ENCODE results near the gene RTL1.

The RTL1 gene

DNA sequence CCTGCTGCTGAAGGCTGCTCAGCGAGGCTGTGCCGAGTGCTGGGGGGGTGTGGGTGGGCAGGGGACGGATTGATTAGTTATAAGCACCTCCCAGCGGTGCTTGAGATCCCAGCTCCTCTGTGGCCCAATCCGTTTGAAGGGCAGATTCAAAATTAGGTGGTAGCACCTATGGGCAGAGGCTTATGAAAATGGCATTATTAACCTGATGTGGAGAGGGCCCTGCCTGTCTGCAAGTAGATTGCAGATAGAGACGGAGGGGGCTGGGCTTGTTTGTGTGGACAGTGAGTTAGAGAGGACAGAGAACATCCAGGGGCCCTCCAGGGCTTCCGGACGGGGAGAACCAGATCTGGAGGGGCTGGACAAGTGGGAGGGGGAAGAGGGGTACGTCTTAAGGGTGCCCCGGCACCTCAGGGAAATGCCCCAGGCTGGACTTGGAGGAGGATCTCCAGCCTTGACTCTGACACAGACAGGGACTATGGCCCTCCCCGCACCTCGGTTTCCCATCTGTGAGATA lies at the start of gene RTL1:
Gene RTL1, minus strand, starts transcription at position 51 of the 514 bp plus-strand sequence. CDS start 18,934 bp downstream, outside the sequence.
- H3K4me2 ChIP-seq = no peak within 1 kb of the TSS
- no peaks in the 10 kb centered on the region for H3K36me3 ChIP-seq
- no peak within 1 kb of the TSS for H3K4me3 ChIP-seq
- peaks cover 7% of the 10 kb centered on the region; the same call in 1 of the 2 replicates for H3K9me3 ChIP-seq
- no peak within 1 kb of the TSS for H3K27ac ChIP-seq
- peaks cover 23% of the 10 kb centered on the region for H3K27me3 ChIP-seq
- no peak for TF ChIP-seq Cebpa-rat (IDR thresholded peaks at IDR 0.05)
- no peak within 1 kb of the TSS for H3K9ac ChIP-seq
- H4K20me1 ChIP-seq = no peaks in the 10 kb centered on the region
- peaks cover 25% of the 10 kb centered on the region for H3K4me1 ChIP-seq

DNA sequence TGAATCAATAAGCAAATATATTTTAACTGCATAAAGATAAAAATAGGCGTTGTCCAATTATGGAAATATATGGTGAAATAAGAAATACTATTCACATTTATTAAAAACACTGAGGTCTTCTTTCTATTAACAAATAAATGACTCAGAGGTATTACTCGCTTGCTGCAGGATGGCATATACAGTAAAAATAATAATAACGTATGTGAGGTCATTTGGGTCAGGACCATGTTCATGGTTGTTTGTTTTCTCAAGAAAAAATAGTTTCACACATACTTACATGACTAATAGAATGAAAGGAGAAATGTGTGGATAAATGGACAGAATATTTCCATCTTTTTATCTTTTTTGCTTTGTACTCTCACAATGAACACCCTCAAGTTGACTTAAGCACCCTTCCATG lies 46.5 kb upstream of the RTL1 start:
- Histone ChIP-seq H3K4me2 (no peak overlapping the region), H4K20me1 (no peaks in the 10 kb centered on the region), H3K9ac (no peak overlapping the region), H3K27me3 (no peaks in the 10 kb centered on the region), H3K36me3 (no peaks in the 10 kb centered on the region), H3K27ac (no peak overlapping the region), H3K4me3 (no peak overlapping the region), H3K4me1 (no peaks in the 10 kb centered on the region), H3K9me3 (no peaks in the 10 kb centered on the region)
- no peak for TF ChIP-seq Cebpa-rat (IDR thresholded peaks at IDR 0.05)

DNA sequence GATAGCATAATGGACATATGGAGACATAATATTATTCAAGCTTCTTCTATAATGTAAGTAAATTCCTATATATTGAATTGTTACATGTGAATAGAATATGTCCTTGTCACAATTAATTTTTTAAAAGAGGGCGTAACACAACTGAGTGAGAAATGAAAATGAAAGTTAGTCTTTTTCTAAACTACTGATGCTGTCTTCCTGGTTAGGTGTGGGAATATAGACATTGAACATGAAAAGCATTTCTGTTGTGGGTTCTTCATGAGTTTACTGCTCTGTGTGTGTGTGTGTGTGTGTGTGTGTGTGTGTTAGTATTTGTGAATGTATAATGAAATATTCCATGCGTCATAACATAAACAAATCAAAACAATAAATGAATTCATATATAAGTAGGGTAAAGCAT lies 40.5 kb upstream of the RTL1 start:
- Histone ChIP-seq H3K4me2 (no peak overlapping the region), H3K9ac (no peak overlapping the region), H3K9me3 (no peaks in the 10 kb centered on the region), H3K27me3 (no peaks in the 10 kb centered on the region), H3K4me1 (no peaks in the 10 kb centered on the region), H3K36me3 (no peaks in the 10 kb centered on the region), H3K27ac (no peak overlapping the region), H4K20me1 (no peaks in the 10 kb centered on the region), H3K4me3 (no peak overlapping the region)
- no peak for TF ChIP-seq Cebpa-rat (IDR thresholded peaks at IDR 0.05)

DNA sequence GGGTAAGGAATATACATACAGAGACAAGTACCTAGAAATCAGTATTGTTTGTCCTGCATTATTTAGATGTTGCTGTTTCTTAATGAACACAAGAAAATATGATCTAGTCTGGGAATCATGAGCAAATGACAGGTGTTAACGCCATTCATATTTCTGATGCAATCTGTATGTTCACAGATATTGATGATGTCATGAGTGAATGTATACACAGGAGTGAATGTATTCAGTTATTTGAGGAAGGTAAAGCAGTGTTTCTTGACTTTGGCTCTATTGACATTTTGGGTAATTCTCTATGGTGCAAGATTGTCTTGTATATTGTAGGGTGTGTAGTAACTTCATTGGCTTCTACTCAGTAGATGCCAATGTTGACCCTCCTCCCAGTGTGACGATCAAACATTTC lies 26.7 kb upstream of the RTL1 start:
- TF ChIP-seq Cebpa-rat (IDR thresholded peaks at IDR 0.05) = no peak
- H3K9ac ChIP-seq = no peak overlapping the region
- H3K27me3 ChIP-seq = no peaks in the 10 kb centered on the region
- H3K27ac ChIP-seq = no peak overlapping the region
- H3K36me3 ChIP-seq = no peaks in the 10 kb centered on the region
- H3K4me3 ChIP-seq = no peak overlapping the region
- H3K4me2 ChIP-seq = no peak overlapping the region
- no peaks in the 10 kb centered on the region for H3K9me3 ChIP-seq
- H4K20me1 ChIP-seq = no peaks in the 10 kb centered on the region
- H3K4me1 ChIP-seq = no peaks in the 10 kb centered on the region

DNA sequence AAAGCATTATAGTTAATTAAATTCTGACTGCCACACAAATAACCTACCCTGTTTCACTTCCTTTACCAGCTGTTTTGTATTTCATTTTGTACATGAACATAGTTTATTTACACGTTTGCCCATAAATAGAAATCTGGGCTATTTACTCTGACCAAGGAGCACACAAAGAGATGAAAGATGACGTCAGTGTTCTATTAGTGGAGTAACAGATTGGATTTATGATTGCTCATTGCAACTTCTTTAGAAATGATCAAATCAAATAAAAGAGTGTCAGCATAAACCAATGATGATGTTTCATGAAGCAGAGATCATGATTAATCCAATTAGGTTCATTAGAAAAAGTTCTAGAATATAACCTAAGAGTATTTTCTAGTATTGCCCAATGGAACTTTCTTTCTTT lies 12.0 kb upstream of the RTL1 start:
- no peak for TF ChIP-seq Cebpa-rat (IDR thresholded peaks at IDR 0.05)
- H3K27ac ChIP-seq = no peak overlapping the region
- H3K4me1 ChIP-seq = no peaks in the 10 kb centered on the region
- no peak overlapping the region for H3K4me2 ChIP-seq
- H3K27me3 ChIP-seq = no peaks in the 10 kb centered on the region
- H3K9ac ChIP-seq = no peak overlapping the region
- H3K9me3 ChIP-seq = 0 out of 2 replicates have a peak, but pooled peaks cover 5% of the 10 kb centered on the region
- H3K4me3 ChIP-seq = no peak overlapping the region
- no peaks in the 10 kb centered on the region for H4K20me1 ChIP-seq
- H3K36me3 ChIP-seq = no peaks in the 10 kb centered on the region

DNA sequence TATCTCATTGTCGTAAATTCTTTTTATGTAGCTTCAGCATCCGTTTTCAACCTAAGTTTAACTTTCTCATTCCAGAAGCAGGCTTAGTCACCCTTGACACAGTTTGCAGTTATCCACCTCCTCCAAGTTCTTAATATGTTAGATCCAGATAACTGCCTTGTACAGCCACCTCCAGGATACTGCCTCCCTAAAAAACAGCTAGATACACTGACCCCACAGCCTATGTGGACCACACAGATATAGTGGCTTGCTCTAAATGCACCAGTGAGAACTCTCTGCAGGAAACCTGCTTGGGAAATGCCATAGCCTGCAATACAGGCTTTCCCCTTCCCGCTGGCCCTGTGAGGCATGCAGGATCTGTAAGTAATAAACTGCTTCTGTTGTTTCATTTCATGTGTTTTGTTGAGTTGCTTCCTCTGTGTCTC lies 11.1 kb upstream of the RTL1 start:
- H3K27ac ChIP-seq = no peak overlapping the region
- no peak for TF ChIP-seq Cebpa-rat (IDR thresholded peaks at IDR 0.05)
- H3K27me3 ChIP-seq = no peaks in the 10 kb centered on the region

DNA sequence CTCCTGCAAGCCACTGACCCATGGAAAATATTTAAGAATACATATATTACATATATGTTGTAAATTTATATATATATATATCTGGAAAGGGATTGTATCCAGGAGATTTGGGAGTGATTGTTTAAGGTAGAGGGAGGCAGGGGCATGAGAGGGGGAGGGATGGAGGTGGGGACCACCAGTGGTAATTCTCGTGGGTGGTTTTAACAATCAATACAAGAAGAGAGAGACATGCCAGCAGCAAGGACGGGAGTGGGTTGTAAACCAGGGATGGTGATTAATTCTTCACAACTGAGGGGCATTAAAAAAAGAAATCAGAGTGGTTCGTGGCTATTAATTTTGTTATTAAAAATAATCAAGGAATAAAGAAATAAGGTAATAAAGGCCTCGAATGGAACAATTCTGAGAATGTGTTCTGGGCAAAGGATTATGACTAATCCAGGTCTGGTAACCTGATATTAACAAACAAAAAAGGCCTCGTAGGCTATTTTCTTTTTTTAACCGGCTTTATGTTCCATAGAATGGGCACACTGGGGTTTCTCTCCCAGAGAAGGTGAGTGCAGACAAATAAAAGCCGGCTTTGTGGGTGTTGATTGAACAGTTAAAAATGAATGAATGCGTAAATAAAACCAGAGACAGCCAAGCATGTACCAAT lies 8.3 kb upstream of the RTL1 start:
- Histone ChIP-seq H3K4me2 (no peak overlapping the region), H3K27ac (no peak overlapping the region), H3K36me3 (no peaks in the 10 kb centered on the region), H4K20me1 (no peaks in the 10 kb centered on the region), H3K4me3 (no peak overlapping the region), H3K9ac (no peak overlapping the region), H3K4me1 (no peaks in the 10 kb centered on the region), H3K9me3 (0 out of 2 replicates have a peak, but pooled peaks cover 5% of the 10 kb centered on the region), H3K27me3 (no peaks in the 10 kb centered on the region)
- no peak for TF ChIP-seq Cebpa-rat (IDR thresholded peaks at IDR 0.05)

More for the DNA sequence above, 11.1 kb upstream of the RTL1 start:
- Histone ChIP-seq H3K4me3 (no peak overlapping the region), H3K4me1 (no peaks in the 10 kb centered on the region), H3K4me2 (no peak overlapping the region), H3K9ac (no peak overlapping the region), H3K36me3 (no peaks in the 10 kb centered on the region), H4K20me1 (no peaks in the 10 kb centered on the region), H3K9me3 (0 out of 2 replicates have a peak, but pooled peaks cover 5% of the 10 kb centered on the region)

DNA sequence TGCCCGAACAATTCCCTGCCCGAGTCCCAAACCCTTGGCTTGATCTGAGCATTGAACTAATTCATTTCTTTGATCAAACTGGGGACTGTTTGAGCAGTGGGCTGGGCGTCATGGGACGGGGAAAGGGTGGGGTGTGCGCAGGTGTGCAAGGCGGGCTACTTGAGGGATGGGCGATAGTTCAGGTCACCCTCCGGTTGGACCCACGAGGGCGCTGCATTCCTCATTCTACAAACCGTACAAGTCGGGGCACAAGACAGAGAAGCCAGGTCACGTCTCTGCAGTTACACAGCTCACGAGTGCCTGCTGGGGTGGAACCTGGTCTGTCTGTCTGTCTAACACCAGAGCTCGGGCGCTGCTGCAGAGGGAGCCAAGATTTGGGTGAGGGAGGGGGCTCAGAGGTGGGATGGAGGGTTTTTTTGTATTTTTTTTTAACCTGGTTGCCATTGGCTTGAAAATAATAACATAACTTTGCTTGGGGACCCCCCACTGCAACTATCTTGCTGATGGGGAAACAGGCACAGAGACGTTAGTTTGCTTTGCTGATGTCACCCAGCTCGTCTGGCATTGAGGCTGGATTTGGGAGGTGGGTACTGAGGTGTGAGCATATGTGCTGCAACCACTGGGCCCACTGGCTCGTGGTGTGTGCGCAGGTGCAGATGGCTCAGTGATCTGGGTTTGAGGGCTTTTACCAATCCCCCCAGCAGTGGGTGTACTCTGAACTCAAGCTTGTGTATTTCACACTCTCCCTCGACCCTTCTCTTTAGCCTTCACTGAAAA lies 7.6 kb upstream of the RTL1 start:
- no peak overlapping the region for H3K4me2 ChIP-seq
- 0 out of 2 replicates have a peak, but pooled peaks cover 5% of the 10 kb centered on the region for H3K9me3 ChIP-seq
- H4K20me1 ChIP-seq = no peaks in the 10 kb centered on the region
- TF ChIP-seq Cebpa-rat (IDR thresholded peaks at IDR 0.05) = no peak
- H3K4me3 ChIP-seq = no peak overlapping the region
- no peak overlapping the region for H3K9ac ChIP-seq
- H3K4me1 ChIP-seq = no peaks in the 10 kb centered on the region
- H3K27ac ChIP-seq = no peak overlapping the region
- H3K27me3 ChIP-seq = no peaks in the 10 kb centered on the region
- H3K36me3 ChIP-seq = no peaks in the 10 kb centered on the region

DNA sequence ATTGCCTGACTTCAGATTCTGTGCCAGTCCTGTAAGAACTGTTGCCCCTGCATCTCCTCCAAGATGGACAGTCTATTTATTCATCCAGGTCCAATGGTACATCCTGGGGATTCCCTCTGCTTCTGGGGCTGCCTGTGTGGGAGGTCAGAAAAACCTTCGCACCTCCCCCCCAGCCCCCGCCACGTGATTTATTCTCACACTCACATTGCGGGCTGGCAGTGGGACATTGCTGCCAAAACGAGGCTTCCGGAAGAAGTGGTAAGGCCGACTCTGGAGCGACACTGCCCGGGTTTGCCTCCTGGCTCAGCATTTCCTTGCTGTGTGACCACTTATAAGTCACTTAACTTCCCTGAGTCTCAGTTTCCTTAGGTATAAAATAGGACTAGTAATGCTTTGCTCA lies 5.9 kb upstream of the RTL1 start:
- H3K27me3 ChIP-seq = peaks cover 12% of the 10 kb centered on the region; the same call in 1 of the 2 replicates
- no peak for TF ChIP-seq Cebpa-rat (IDR thresholded peaks at IDR 0.05)
- H3K27ac ChIP-seq = no peak overlapping the region
- no peaks in the 10 kb centered on the region for H4K20me1 ChIP-seq
- no peak overlapping the region for H3K9ac ChIP-seq
- no peaks in the 10 kb centered on the region for H3K36me3 ChIP-seq
- H3K4me1 ChIP-seq = no peaks in the 10 kb centered on the region
- H3K4me3 ChIP-seq = no peak overlapping the region
- no peak overlapping the region for H3K4me2 ChIP-seq
- H3K9me3 ChIP-seq = no peaks in the 10 kb centered on the region

DNA sequence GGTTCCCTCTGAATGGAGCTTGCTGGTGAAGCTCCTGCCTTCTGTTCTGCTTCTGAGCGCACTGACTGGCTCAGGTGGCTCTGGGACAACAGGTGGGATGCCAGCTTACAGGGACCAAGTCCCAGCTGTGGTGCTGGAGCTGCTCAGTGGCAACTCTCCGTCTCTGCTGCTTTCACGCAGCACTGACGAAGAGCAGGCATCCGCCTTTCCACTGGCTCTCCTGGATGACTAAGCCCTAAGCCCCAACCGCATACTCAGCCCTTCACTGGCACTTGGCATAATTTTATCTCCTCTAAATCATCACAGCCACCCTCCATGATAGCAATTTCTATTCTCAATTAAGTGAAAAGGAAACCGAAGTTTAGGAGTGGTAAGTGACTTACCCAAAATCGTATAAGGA lies 3.7 kb upstream of the RTL1 start:
- no peaks in the 10 kb centered on the region for H3K9me3 ChIP-seq
- H3K27me3 ChIP-seq = peaks cover 19% of the 10 kb centered on the region
- H3K36me3 ChIP-seq = no peaks in the 10 kb centered on the region
- no peak overlapping the region for H3K9ac ChIP-seq
- H3K27ac ChIP-seq = no peak overlapping the region
- H3K4me2 ChIP-seq = no peak overlapping the region
- no peaks in the 10 kb centered on the region for H4K20me1 ChIP-seq
- H3K4me3 ChIP-seq = no peak overlapping the region
- no peak for TF ChIP-seq Cebpa-rat (IDR thresholded peaks at IDR 0.05)
- no peaks in the 10 kb centered on the region for H3K4me1 ChIP-seq
